ENCODE measurements around the gene KCNJ13.

GRCh38 chr2:232771870-232772269, 4.5 kb downstream of the KCNJ13 start:
- TF ChIP-seq POLR2A (IDR thresholded peaks at IDR 0.05) (no peak), CTCF (IDR thresholded peaks at IDR 0.05) (no peak)

Data from esophagus squamous epithelium (tissue), 4 donors.